Endothelial cell of umbilical vein (primary cell): ENCODE results near the gene SULT1A3.
"Not testable (repeated sequence)": the region's sequence is repeated elsewhere in the genome, so short reads cannot be mapped to it uniquely, and the experiment has no call there.

Experiments used
- CTCF ChIP-seq, 2 donors: IDR thresholded peaks; 1 replicate in 1 of 2; 2 replicates in 1 of 2; pipeline ENCODE4 v1.5.1; 2011; ENCODE audit warnings: low read length in 2 of 2, mild to moderate bottlenecking in 2 of 2, moderate library complexity in 2 of 2, control low read depth in 1 of 2, inconsistent platforms in 1 of 2, low read depth in 1 of 2; ENCODE audit not compliant: insufficient read depth in 1 of 2; ENCODE audit errors: extremely low read depth in 1 of 2
- EZH2 ChIP-seq: IDR thresholded peaks from 2 replicates; pipeline ENCODE4 v1.6.1; 2012; ENCODE audit warnings: borderline replicate concordance, low read depth, mild to moderate bottlenecking, moderate library complexity, low read length, inconsistent platforms; ENCODE audit not compliant: severe bottlenecking
- FOS ChIP-seq: IDR thresholded peaks from 2 replicates; pipeline ENCODE4 v1.6.1; 2011; ENCODE audit warnings: mild to moderate bottlenecking, low read length, moderate library complexity, borderline replicate concordance; ENCODE audit not compliant: insufficient read depth
- GATA2 ChIP-seq: IDR thresholded peaks from 2 replicates; pipeline ENCODE4 v1.7.0; 2011; ENCODE audit warnings: low read depth, mild to moderate bottlenecking, moderate library complexity, mixed read lengths, low read length; ENCODE audit not compliant: insufficient read length, insufficient read depth
- JUN ChIP-seq: IDR thresholded peaks from 2 replicates; pipeline ENCODE4 v1.6.1; 2011; ENCODE audit warnings: borderline replicate concordance, low read depth; ENCODE audit not compliant: insufficient read length, insufficient read depth
- MAX ChIP-seq: IDR thresholded peaks from 2 replicates; pipeline ENCODE4 v1.6.1; 2011; ENCODE audit not compliant: insufficient read depth, insufficient read length
- MYC ChIP-seq: IDR thresholded peaks from one replicate; pipeline ENCODE4 v1.6.1; 2011; ENCODE audit warnings: mild to moderate bottlenecking, low read depth, low read length
- POLR2A ChIP-seq: IDR thresholded peaks from 2 replicates; pipeline ENCODE4 v1.6.1; 2012; ENCODE audit warnings: low read depth, mild to moderate bottlenecking, control low read depth, low read length
- POLR2AphosphoS5 ChIP-seq: IDR thresholded peaks from 2 replicates; pipeline ENCODE4 v1.6.1; 2012; ENCODE audit warnings: low read depth, mild to moderate bottlenecking, control low read depth, low read length, moderate library complexity; ENCODE audit not compliant: insufficient read depth

DNA sequence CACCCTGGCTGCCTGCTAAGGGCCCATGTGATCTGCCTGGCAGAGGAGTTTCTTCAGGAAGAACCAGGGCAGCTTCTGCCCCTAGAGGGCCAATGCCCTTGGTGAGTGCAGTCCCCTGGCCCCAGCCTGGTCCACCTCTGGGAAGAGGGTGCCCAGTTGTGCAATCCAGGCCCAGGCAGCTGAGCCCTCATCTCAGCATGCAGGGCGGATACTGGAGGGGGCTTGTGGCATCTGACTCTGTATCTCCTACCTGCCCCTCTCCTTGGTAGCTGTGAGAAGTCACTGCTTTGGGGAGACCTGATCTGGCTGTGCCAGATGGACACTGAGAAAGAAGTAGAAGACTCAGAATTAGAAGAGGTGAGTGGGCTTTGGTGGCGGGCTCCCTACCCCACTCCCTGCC, 2.1 kb upstream of the SULT1A3 start:
- TF ChIP-seq POLR2AphosphoS5; CTCF (IDR thresholded peaks at IDR 0.05; ENCODE audit: extremely low read depth in 1 of 2, insufficient read depth in 1 of 2, low read depth in 1 of 2, low read length in 2 of 2); POLR2A; MYC; EZH2; MAX; FOS; GATA2; JUN: not testable (repeated sequence)
